ENCODE data around the gene SLC6A4.
A peak's percentile ranks its signal among the peaks of the same experiment; 100 is the strongest.
"Not testable (repeated sequence)": the region's sequence is repeated elsewhere in the genome, so short reads cannot be mapped to it uniquely, and the experiment has no call there.

The SLC6A4 gene

DNA sequence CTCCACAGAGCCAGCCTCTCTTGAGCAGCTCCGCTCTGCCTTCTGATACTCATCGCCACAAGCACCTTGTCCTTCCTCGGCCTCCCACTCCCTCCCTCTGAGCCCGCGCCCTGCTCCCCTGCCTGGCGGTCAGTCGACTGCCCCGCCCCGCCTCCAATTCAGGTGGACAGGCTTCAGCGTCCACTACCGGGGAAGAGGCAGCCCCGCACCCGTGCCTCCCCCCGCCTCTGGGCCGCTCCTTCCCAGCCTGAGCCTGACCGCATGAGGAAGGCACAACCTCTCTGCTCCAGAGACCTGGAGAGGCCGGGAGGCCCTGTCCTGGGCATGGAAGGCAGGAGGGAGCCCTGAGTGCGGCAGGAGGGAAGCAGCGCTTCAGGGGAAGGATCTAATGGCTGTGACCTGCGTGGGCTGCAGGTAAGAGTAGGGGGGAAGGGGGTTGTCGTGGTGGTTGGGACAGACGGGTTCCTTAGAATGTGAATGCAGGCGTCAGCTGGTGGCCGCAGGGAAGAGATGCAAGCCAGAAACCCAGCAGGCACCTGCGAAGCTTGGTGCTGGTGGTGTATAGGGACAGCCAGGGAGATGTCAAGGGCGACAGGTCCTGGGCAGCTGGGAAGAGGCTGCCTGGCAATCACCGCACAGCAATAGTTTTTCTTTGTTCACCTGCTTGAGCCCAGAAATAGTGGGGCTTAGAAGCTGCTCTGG lies 3.0 kb upstream of the SLC6A4 start:
- peak; percentile 31 for DNase-seq

- no peak for DNase-seq
These were observed 2.5 kb upstream of the SLC6A4 start for GRCh38 chr17:30238003-30238344.

DNA sequence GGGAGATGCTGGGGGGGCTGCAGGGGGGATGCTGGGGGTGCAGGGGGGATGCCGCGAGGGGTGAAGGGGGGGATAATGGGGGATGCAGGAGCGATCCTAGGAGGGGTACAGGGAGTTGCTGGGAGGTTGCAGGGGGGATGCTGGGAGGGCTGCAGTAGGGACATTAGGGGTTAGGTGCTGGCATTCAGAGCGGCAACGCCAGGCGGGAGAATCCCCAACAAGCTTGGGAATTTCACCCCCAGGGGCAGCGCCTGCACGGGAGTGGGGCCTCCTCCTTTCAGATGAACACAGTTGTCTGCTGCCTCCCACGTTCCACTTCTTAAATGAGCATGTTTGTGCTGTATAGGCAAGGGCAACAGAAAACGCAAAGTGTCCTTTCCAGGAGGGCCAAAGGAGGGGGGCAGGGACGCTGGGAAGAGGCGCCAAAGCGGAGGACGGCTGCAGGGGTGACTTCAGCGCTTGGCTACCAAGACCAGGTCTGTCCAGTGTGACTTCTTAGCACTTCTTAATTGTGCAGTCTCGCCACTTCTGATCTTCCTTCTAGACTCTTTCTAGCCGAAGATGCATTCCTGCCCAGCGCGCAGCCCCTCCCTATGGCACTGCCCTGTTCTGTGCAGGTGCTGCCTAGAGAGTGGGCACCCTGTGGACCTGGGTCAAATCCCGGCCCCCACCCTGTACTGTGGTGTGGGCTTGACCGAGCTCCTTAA lies 2.0 kb upstream of the SLC6A4 start:
- peak; percentile 42 for DNase-seq

DNA sequence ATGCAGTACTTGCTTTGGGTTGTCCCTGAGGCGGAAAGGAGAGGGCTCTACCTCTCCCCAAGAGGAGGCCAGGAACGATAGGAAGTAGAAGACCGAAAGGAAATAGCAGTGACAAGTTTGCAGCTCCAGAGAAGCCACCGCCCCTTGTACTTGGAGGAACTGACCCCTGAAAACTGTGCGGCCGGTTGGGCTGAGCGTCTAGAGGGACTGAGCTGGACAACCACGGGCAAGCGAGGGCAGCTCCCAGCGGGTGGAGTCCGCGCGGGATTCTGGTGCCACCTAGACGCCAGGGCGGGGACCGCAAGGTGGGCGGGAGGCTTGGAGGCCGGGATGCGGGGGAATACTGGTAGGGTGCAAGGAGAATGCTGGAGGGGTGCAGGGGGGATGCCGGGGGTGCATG lies 1.3 kb upstream of the SLC6A4 start:
- peak; percentile 76 for DNase-seq

- peak; percentile 34 for DNase-seq
These were observed 764 bp upstream of the SLC6A4 start for GRCh38 chr17:30236297-30236624.

GRCh38 chr17:30234964-30235363 lies 533 bp downstream of the SLC6A4 start:
- peak; percentile 74 for DNase-seq

GRCh38 chr17:30234296-30234695 lies 1.2 kb downstream of the SLC6A4 start:
- no peak for DNase-seq

DNA sequence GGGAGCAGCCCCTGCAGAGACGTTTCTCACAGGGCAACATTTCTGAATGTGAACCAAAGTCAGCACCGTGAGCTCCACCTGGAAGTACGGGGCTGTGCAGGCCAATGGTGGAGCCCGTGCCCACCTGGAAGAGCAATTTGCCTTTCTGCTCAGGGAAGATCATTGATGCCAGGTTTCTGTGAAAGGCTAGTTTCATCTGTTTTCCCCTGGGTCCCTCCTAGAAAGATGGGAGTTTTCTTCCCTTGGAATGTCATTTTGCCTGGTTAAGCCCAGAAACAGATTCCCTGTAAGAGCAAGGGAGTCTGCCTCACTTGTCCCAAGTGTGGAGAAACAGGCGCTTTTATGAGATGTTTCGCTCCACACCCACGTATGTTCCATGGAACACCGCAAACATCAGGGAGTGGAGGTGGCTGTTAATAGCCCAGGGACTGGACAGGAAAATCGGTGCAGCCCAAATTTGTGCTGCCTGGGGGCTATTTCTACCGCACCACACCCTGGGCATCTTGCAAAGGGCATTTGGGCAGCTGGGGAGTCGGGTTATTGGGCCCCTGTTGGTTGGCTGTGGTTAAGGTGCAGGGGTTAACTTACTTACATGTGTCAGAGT lies 2.6 kb downstream of the SLC6A4 start:
- no peak for DNase-seq

DNA sequence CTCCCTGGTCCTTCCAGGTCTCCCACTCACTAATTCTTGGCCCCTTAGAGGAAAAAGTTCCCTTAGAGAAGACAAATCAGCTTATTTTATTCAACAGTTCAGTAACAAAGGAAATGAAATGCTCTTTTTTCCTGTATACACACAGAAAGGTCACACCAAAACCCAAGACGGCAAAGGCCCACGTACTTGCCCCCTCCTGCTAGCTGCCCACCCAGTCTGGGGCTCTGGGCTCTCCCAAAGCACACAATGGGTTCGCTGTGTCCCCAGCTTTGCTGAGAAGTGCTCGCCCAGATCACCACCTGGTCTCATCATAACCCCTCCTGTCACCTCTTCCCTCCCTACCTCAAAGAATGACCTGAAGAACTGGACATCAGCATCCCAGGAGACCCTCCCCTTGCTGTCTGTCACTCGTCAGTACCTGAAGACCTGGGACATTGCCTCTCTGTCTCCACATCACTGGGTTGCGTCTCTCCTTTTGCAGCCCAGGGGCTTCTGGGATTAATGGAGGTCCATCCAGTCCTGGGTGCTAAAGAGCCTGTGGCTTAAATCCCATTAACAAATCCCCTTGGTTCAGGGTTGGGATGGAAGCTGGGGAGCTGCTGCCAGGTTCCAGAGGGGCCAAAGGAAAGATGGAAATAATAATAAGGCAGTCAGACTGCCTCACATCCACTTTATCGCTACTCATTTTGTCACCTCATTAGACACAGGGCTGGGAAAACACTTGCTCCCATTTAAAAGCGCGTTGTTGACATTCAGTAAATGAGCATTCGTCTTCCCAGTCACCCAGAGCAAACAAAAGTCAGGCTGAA lies 3.3 kb downstream of the SLC6A4 start:
- no peak for DNase-seq

- no peak for DNase-seq
These were observed 4.8 kb downstream of the SLC6A4 start for GRCh38 chr17:30230596-30231125.

DNA sequence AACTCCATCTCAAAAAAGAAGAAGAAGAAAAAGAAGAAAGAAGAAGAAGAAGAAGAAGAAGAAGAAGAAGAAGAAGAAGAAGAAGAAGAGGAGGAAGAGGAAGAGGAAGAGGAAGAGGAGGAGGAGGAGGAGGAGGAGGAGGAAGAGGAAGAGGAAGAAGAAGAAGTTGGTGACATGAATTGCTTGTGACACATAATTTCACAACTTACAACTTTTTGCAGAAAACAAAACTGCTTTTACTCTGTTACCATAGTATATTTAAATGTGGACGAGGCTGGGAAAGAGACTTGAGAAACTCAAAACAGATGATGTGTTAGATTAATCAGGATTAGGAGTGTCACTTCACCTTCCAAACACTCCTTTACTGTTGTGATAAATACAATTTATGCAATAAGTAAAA lies 5.5 kb downstream of the SLC6A4 start:
- DNase-seq: not testable (repeated sequence)

GRCh38 chr17:30229012-30229411 lies 6.5 kb downstream of the SLC6A4 start:
- peak; percentile 23 for DNase-seq

DNA sequence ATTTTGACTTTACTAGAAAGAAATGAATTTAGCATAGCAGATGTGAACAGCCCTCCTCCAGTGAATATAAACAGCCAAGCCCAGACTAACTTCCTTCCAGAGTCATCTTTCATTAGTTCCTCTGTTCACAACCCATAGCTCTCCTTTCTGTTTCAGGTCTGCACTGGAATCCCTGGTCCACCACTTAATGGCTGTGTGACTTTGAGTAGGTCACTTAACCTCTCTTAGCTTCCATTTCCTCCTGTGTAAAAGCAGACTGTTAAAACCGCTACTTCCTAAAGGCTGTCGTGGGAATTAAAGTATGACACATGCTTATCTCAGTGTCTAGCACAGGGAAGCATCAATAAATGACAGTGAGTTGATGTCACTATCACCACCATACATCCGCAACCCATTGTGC lies 7.5 kb downstream of the SLC6A4 start:
- DNase-seq: no peak

DNA sequence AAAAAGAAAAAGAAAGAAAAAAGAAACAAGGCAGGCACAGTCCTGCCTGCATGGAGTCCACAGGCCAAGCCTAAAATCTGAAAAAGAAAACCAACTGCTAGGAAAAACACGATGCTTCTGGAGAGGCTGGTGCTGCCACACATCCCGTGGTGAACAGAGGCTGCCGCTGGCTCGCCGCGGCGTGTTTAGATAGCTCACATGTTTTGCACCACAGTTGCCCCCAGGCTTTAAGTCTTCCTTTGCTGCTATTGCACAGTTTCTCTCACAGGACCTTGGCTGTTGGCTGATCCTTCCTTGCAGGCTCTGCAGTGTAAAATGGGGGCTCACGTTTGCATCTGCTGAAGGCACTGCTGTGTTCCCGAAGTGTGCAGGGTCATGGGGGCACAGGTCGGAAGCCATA lies 8.6 kb downstream of the SLC6A4 start:
- no peak for DNase-seq

DNA sequence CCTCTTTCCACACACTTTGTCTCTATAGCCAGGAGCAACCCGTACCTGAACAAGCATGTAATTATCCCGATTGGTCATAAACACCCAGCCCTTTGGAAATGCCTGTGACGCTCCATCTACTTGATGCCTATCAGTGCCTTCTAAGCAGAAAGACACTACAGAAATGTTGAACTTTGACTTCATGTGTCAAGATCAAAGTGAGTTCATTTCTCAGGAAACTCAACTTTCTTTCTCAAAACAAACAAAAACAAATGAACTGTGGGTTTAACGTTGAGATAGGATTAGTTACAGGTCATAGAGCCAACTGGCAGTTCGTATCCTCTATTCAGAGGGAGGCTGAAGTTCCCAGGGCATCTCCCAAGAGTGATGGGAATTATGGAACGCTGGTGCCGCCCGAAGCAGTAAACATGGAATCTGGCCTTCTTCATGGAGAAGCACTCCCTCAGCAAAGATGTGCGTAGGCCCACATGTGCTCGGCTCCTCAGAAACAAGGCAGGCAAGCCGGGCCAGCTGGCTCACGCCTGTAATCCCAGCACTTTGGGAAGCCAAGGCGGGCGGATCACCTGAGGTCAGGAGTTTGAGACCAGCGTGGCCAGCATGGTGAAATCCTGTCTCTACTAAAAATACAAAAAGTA lies 9.5 kb downstream of the SLC6A4 start:
- DNase-seq: no peak

DNA sequence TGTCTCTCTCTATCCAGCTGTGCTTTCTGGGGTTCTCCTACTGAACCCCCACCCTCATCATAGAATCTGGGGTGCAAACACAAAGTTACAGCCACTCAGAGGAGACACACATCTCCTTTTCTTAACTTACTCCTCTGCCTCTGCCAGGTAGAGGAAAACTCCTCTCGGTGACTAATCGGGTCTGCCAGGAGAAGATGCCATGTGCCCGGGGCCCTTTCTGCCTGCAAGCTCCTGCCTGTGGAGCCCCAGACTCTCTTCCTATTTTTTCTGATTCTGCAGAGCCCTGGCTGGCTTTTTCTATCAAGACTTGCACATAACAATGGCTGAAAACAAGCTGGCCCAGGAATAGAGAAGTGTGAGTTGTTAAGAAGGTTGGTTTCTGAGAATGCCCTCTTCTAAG lies 10.4 kb downstream of the SLC6A4 start:
- no peak for DNase-seq

- DNase-seq: no peak
These were observed 11.0 kb downstream of the SLC6A4 start for GRCh38 chr17:30224419-30224960.

DNA sequence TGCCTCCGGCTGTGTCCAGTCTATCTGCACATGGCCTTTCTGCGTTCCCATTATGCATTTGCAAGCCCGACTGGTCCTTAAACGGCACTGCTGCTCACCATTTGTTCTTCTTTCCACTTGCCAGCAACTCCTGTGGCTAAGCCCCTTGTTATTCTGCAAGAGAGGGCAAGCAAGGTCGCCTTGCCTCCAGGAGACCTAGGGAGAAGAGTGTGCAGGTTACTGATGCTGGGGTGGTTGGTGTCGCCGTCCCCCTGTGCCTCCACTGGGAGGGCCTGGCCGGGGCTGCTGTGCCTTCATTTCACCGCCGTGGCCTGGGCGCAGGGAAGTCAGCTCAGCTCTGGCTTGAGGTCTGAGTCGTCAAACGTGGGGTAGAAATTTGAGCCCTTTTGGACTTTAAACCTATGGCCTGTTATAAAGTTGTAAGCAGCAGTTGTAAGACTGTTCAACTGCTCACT lies 12.7 kb downstream of the SLC6A4 start:
- peak; percentile 34 for DNase-seq

DNA sequence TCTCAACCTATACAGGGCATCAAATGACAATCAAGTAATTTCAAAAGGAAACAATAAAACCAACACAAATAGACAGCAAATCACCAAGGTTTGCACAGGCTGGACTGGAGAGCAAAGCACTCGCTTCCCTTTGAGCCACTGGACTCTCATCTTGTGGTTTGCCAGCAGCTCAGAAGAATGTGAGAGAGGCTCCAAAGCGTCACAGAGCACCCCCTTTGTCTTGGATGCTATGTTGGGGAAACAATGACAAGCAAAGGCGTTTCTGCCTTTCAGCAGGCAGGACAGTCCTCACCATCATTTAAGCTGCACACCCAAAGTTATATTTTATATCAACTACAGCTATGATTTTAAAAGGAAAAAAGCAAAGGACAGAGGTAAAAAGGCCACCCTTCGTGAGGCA lies 13.2 kb downstream of the SLC6A4 start:
- DNase-seq: peak; percentile 14

DNA sequence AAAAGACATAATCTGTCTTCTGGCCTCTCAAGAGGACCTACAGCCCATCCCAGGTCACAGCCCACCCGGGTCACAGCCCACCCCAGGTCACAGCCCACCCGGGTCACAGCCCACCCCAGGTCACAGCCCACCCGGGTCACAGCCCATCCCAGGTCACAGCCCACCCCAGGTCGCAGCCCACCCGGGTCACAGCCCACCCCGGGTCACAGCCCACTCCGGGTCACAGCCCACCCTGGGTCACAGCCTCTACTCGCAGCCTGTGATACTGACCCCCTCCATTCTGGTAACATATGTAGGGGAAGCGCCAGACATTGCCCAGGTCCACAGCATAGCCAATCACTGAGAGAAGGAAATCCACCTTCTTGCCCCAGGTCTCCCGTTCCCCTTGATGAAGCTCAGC lies 14.2 kb downstream of the SLC6A4 start:
- no peak for DNase-seq

DNA sequence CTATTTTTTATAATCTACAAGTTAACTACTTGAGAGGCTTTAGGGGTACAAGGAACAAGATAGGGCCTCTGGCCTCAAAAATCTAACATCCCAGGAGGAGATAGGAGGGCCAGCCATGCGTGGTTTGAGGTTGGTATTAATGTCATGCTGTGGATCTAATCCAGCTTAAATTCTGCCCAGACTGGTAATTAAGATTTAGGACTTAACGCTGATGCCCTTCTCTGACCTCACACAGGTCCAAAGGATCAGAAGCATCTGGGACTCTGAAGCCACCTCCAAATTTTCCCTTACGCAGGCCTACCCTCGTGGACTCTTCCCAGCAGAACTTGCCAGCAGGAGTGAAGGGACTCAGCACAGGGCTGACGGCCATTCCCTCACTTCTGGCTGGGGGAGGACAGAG lies 15.1 kb downstream of the SLC6A4 start:
- DNase-seq: no peak

DNA sequence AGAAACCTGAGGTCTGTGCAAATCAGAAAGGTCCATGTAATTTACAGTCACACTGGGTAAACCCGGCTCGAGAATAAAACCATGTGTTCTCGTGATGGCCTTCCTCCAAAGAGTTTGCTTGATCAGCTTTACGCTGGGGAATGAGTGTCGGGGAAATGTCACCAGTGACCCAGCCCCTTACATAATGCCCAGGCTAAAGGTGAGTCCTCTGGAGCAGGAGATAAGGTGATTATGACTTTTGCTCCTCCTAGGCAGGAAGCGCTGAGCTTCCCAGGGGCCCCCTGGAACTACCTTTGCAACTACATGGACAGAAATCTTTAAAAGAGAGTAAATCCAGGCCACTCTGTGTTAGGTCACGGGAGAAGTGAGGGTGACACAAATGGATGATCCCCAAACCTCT lies 15.7 kb downstream of the SLC6A4 start:
- DNase-seq: no peak

DNA sequence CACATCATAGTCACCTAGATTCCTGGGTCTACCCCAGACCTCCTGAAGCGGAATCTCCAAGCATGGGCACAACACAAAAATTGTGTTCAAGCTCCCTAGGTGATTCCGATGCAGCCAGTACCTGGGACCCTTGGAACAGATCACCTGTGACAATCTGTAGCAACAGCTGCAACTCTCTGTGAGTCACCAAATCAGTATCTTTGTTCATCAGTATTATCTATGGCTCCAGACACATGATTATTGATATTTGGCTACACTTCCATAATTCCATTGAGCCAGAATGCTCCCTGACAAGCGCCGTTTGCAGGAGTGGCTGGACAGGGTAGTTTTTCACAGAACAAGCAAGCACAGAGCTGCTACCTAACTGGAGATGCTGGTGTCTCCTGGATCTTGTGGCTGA lies 16.2 kb downstream of the SLC6A4 start:
- no peak for DNase-seq
